Activated CD8-positive, alpha-beta memory T cell treated with anti-CD3 and anti-CD28 coated beads for 4 hours (primary cell): ENCODE results near the gene DOCK4.

Source experiments
- DNase-seq, 2 donors: peaks; one replicate each; pipeline ENCODE4 v3.0.0-alpha.2; 2020; ENCODE audit warnings: low read depth in 2 of 2

Gene DOCK4

GRCh38 chr7:112052498-112052897 lies 153.7 kb downstream of the DOCK4 start:
- no peak for DNase-seq

- no peak for DNase-seq
These were observed 155.8 kb downstream of the DOCK4 start for GRCh38 chr7:112050250-112050881.

- no peak for DNase-seq
These were observed 156.5 kb downstream of the DOCK4 start for GRCh38 chr7:112049555-112050249.

- DNase-seq, result no peak
These were observed 158.8 kb downstream of the DOCK4 start for GRCh38 chr7:112047421-112047820.

- DNase-seq, result no peak
These were observed 161.0 kb downstream of the DOCK4 start for GRCh38 chr7:112045222-112045621.

- DNase-seq, result no peak
These were observed 163.6 kb downstream of the DOCK4 start for GRCh38 chr7:112042631-112043030.

GRCh38 chr7:112038353-112038752 lies 167.8 kb downstream of the DOCK4 start:
- DNase-seq, result no peak

- no peak for DNase-seq
These were observed 170.1 kb downstream of the DOCK4 start for GRCh38 chr7:112036071-112036470.

GRCh38 chr7:112031689-112032088 lies 174.5 kb downstream of the DOCK4 start:
- DNase-seq, result no peak

GRCh38 chr7:112025556-112025955 lies 180.6 kb downstream of the DOCK4 start:
- DNase-seq, result no peak

GRCh38 chr7:112023786-112024185 lies 182.4 kb downstream of the DOCK4 start:
- DNase-seq, result no peak

GRCh38 chr7:112023282-112023681 lies 182.9 kb downstream of the DOCK4 start:
- DNase-seq, result no peak

GRCh38 chr7:112022128-112022527 lies 184.1 kb downstream of the DOCK4 start:
- no peak for DNase-seq

GRCh38 chr7:112021379-112022044 lies 184.7 kb downstream of the DOCK4 start:
- no peak for DNase-seq

- DNase-seq, result no peak
These were observed 185.4 kb downstream of the DOCK4 start for GRCh38 chr7:112020800-112021199.

GRCh38 chr7:112019932-112020331 lies 186.3 kb downstream of the DOCK4 start:
- no peak for DNase-seq

GRCh38 chr7:112018305-112019030 lies 187.7 kb downstream of the DOCK4 start:
- no peak for DNase-seq

- no peak for DNase-seq
These were observed 191.1 kb downstream of the DOCK4 start for GRCh38 chr7:112015146-112015545.

- no peak for DNase-seq
These were observed 191.9 kb downstream of the DOCK4 start for GRCh38 chr7:112014347-112014746.

- no peak for DNase-seq
These were observed 192.9 kb downstream of the DOCK4 start for GRCh38 chr7:112013274-112013673.

GRCh38 chr7:112012242-112012641 lies 194.0 kb downstream of the DOCK4 start:
- DNase-seq, result no peak

GRCh38 chr7:112010994-112011393 lies 195.2 kb downstream of the DOCK4 start:
- no peak for DNase-seq
